Thyroid gland (tissue), 4 donors: Measurements from ENCODE around the gene OR2T10. TPM values are rescaled to one million over a fixed set of nuclear protein-coding genes. Genes with fewer than 3 reads are reported as not detected.

Experiments
- DNase-seq, 2 donors: peaks; one replicate each; pipeline ENCODE4 v3.0.0-alpha.2; 2019
- H3K27ac ChIP-seq, 3 donors: fragments of 200-600 bp; sonication (generic); 1 replicate in 2 of 3; 2 replicates in 1 of 3; pipeline ENCODE4 v1.5.1; 2016 to 2019; ENCODE audit warnings: mild to moderate bottlenecking in 1 of 3, moderate library complexity in 1 of 3
- H3K27me3 ChIP-seq: fragments of 200-600 bp; sonication (generic); one replicate; pipeline ENCODE4 v1.5.1; 2019
- H3K36me3 ChIP-seq, 2 donors: fragments of 200-600 bp; sonication (generic); one replicate each; pipeline ENCODE4 v1.5.1; 2016 to 2019
- H3K4me1 ChIP-seq, 2 donors: fragments of 200-600 bp; sonication (generic); one replicate each; pipeline ENCODE4 v1.5.1; 2017 to 2019
- H3K4me3 ChIP-seq, 3 donors: fragments of 200-600 bp; sonication (generic); replicated peaks in 1 of 3; 1 replicate in 2 of 3; 2 replicates in 1 of 3; pipeline ENCODE4 v1.5.1; 2016; ENCODE audit warnings: mild to moderate bottlenecking in 1 of 3
- H3K9me3 ChIP-seq: fragments of 200-600 bp; sonication (generic); one replicate; pipeline ENCODE4 v1.5.1; 2017
- POLR2A ChIP-seq, 2 donors: fragments of 450-650 bp; IDR thresholded peaks; one replicate each; pipeline ENCODE4 v1.6.1; 2017; ENCODE audit warnings: antibody characterized with exemption in 2 of 2, mild to moderate bottlenecking in 2 of 2, moderate library complexity in 1 of 2
- WGBS, 2 donors: methylation state at CpG; one replicate each; pipeline ENCODE4 v1.1.5; 2017; 5-methylcytosine and 5-hydroxymethylcytosine counted together
- intact Hi-C: fragments of 100-400 bp; cut with DNase I; formaldehyde crosslinking; loops from one replicate; pipeline ENCODE4 v1.15.1; 2023
- total RNA-seq, 4 donors: library from RNA; depleted of rRNA; stranded (reverse); fragments of >200 nt; gene quantifications; one replicate each; pipeline ENCODE4 v1.2.3, GENCODE V29; 2016
- TF ChIP-seq, protein P1 (sequence below), 6 experiments: fragments of 200-600 bp in 3 of 6; fragments of 450-650 bp in 3 of 6; sonication (generic) in 3 of 6; IDR thresholded peaks; one replicate each; pipeline ENCODE4 v1.5.1; 2016 to 2019; ENCODE audit warnings: antibody characterized with exemption in 6 of 6, mild to moderate bottlenecking in 2 of 6, inconsistent platforms in 1 of 6, moderate library complexity in 1 of 6

The OR2T10 gene
- total RNA-seq, 4 donors from 2014 or later, result not detected

DNA sequence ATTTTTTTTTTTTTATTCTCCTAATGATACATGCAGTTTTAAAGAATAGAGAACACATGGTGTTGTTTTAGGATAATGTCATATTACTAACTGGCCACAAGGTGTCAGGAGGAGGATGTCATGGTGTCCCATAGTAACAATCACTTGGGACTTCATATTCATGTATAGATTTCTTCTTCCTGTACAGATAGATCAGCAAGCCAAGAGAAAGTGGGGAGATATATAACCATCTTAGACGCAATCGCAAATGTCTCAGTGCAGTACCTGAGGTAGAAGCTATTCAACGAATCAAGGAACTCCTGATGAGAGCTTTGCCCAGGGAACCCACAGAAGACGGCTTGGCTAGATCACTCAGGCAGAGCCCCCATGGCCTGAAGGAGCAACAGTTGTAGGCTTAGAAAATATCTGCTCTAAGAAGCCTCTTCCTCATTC is 25.1 kb upstream of the OR2T10 start:
- no peaks in the 10 kb centered on the region for H3K27me3 ChIP-seq
- no peaks in the 10 kb centered on the region for H3K36me3 ChIP-seq
- intact Hi-C loops, result no loop called here
- H3K4me1 ChIP-seq, result no peaks in the 10 kb centered on the region
- no peak for DNase-seq
- H3K9me3 ChIP-seq, result no peaks in the 10 kb centered on the region
- H3K27ac ChIP-seq, result no peak overlapping the region
- WGBS, 2 donors, result 57 to 77% methylated on average over 4 of the region's 4 CpGs
- no peak for TF ChIP-seq POLR2A (IDR thresholded peaks at IDR 0.05)
- TF ChIP-seq, protein P1, sequence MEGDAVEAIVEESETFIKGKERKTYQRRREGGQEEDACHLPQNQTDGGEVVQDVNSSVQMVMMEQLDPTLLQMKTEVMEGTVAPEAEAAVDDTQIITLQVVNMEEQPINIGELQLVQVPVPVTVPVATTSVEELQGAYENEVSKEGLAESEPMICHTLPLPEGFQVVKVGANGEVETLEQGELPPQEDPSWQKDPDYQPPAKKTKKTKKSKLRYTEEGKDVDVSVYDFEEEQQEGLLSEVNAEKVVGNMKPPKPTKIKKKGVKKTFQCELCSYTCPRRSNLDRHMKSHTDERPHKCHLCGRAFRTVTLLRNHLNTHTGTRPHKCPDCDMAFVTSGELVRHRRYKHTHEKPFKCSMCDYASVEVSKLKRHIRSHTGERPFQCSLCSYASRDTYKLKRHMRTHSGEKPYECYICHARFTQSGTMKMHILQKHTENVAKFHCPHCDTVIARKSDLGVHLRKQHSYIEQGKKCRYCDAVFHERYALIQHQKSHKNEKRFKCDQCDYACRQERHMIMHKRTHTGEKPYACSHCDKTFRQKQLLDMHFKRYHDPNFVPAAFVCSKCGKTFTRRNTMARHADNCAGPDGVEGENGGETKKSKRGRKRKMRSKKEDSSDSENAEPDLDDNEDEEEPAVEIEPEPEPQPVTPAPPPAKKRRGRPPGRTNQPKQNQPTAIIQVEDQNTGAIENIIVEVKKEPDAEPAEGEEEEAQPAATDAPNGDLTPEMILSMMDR (IDR thresholded peaks at IDR 0.05), result peak in 3 of 6 experiments; percentile 35 to 54 (median 43)
- no peak overlapping the region for H3K4me3 ChIP-seq

DNA sequence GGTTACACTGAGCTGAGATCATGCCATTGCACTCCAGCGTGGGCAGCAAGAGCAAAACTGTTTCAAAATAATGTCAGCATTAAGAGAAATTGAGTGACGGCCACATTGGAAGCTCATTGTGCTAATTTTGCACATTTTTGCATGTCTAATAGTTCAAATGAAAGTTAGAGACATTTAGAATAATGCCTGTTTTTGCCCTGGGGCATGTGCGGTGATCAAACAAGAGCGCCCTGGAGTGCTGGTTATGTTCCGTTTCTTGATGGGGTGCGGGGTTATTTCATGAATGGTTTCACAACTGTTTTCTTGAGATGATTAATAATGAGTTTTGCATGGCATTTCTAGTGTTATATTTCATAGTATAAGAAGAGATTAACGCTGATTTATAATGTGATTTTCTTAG is 24.3 kb upstream of the OR2T10 start:
- Histone ChIP-seq H3K27ac (no peak overlapping the region), H3K27me3 (no peaks in the 10 kb centered on the region), H3K4me1 (no peaks in the 10 kb centered on the region), H3K36me3 (no peaks in the 10 kb centered on the region), H3K4me3 (no peak overlapping the region), H3K9me3 (no peaks in the 10 kb centered on the region)
- 72 to 73% methylated on average over 7 of the region's 7 CpGs for WGBS, 2 donors
- intact Hi-C loops, result no loop called here
- no peak for DNase-seq
- TF ChIP-seq, protein P1 (IDR thresholded peaks at IDR 0.05), result no peak
- TF ChIP-seq POLR2A (IDR thresholded peaks at IDR 0.05), result no peak

GRCh38 chr1:248618878-248619277 is 21.4 kb upstream of the OR2T10 start:
- Histone ChIP-seq H3K27me3 (no peaks in the 10 kb centered on the region), H3K9me3 (no peaks in the 10 kb centered on the region), H3K4me1 (no peaks in the 10 kb centered on the region), H3K36me3 (no peaks in the 10 kb centered on the region), H3K4me3 (no peak overlapping the region), H3K27ac (no peak overlapping the region)
- TF ChIP-seq POLR2A (IDR thresholded peaks at IDR 0.05), result no peak
- TF ChIP-seq, protein P1 (IDR thresholded peaks at IDR 0.05), result peak in 5 of 6 experiments; percentile 25 to 71 (median 43)
- DNase-seq, result peak; percentile 39 to 74
- intact Hi-C loops, result loop anchor here (5.0 kb wide), 1 partner anchor 188 kb away; no protein-coding TSS in a partner anchor
- 2 to 4% methylated on average over 3 of the region's 3 CpGs for WGBS, 2 donors

DNA sequence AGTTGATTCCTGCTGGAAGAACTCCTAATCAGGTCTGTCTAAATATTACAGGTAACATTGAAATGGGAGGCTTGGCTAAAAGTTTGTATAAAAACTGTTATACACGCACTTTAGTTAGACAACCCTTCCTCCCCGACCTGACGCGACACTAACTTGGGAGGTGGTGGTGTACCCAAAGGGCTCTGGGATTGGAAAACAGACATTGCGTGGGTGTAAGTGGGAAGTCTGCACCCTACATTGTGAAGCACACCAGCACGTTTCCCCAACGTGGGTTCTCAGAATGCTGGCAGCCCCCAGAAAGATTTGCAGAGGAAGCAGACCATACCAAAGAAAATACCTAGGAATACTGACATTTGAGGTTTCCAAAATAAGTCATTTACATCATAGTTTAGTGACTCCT is 20.6 kb upstream of the OR2T10 start:
- WGBS, 2 donors, result 69 to 76% methylated on average over 7 of the region's 7 CpGs
- intact Hi-C loops, result loop anchor here (5.0 kb wide), 1 partner anchor 189 kb away; no protein-coding TSS in a partner anchor
- Histone ChIP-seq H3K4me3 (no peak overlapping the region), H3K9me3 (no peaks in the 10 kb centered on the region), H3K4me1 (no peaks in the 10 kb centered on the region), H3K36me3 (no peaks in the 10 kb centered on the region), H3K27me3 (no peaks in the 10 kb centered on the region), H3K27ac (no peak overlapping the region)
- TF ChIP-seq, protein P1 (IDR thresholded peaks at IDR 0.05), result no peak
- no peak for TF ChIP-seq POLR2A (IDR thresholded peaks at IDR 0.05)
- no peak for DNase-seq

DNA sequence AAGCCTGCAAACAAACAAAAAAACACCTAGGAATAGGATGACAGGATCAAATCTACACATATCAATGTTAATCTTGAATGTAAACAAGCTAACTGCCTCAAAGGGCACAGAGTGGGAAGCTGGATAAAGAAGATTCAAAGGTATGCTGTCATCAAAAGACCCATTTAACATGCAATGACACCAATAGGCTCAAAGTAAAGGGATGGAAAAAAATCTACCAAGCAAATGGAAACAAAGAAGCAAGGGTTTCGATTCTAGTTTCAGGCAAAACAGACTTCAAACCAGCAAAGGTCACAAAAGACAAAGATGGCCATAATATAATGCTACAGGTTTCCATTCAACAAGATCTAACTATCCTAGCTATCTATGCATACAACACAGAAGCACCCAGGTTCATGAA is 16.2 kb upstream of the OR2T10 start:
- Histone ChIP-seq H3K27me3 (no peaks in the 10 kb centered on the region), H3K9me3 (no peaks in the 10 kb centered on the region), H3K4me1 (no peaks in the 10 kb centered on the region), H3K4me3 (no peak overlapping the region), H3K27ac (no peak overlapping the region), H3K36me3 (no peaks in the 10 kb centered on the region)
- WGBS, 2 donors, result 74 to 88% methylated on average over 1 of the region's 1 CpG
- intact Hi-C loops, result no loop called here
- no peak for DNase-seq
- TF ChIP-seq POLR2A (IDR thresholded peaks at IDR 0.05), result no peak
- TF ChIP-seq, protein P1 (IDR thresholded peaks at IDR 0.05), result no peak
